Large intestine (tissue), 3 donors: ENCODE results near the gene SLCO3A1. TPM values are rescaled to one million over a fixed set of nuclear protein-coding genes. Genes with fewer than 3 reads are reported as not detected.

Experiments
- DNase-seq, 2 donors: peaks; one replicate each; pipeline versions ENCODE4 v3.0.0 to v3.0.0-alpha.2; 2013
- H3K27ac ChIP-seq: one replicate; pipeline ENCODE4 v1.5.1; 2013; ENCODE audit warnings: low read length
- H3K27me3 ChIP-seq: 2 replicates; pipeline ENCODE4 v1.6.1; 2013; ENCODE audit warnings: low read length; ENCODE audit not compliant: control insufficient read depth, insufficient read depth
- H3K36me3 ChIP-seq: 2 replicates; pipeline ENCODE4 v1.6.1; 2013; ENCODE audit warnings: low read length; ENCODE audit not compliant: control insufficient read depth, insufficient read depth
- H3K4me1 ChIP-seq: one replicate; pipeline ENCODE4 v1.6.1; 2013; ENCODE audit warnings: low read length; ENCODE audit not compliant: control insufficient read depth, insufficient read depth
- H3K4me3 ChIP-seq: one replicate; pipeline ENCODE4 v1.5.1; 2013; ENCODE audit warnings: low read length
- H3K9me3 ChIP-seq: one replicate; pipeline ENCODE4 v1.6.1; 2013; ENCODE audit warnings: mild to moderate bottlenecking, low read depth, low read length, moderate library complexity; ENCODE audit not compliant: control insufficient read depth
- WGBS: methylation state at CpG from one replicate; pipeline ENCODE4 v1.1.5; 2013; ENCODE audit warnings: low lambda C conversion rate; ENCODE audit not compliant: insufficient coverage; 5-methylcytosine and 5-hydroxymethylcytosine counted together
- polyA plus RNA-seq: library from polyadenylated mRNA; unstranded; fragments of 120-200 nt; gene quantifications from one replicate; pipeline ENCODE4 v1.2.1, GENCODE V29; 2013

Gene SLCO3A1
- polyA plus RNA-seq, 1 donor = 5.1 TPM

DNA sequence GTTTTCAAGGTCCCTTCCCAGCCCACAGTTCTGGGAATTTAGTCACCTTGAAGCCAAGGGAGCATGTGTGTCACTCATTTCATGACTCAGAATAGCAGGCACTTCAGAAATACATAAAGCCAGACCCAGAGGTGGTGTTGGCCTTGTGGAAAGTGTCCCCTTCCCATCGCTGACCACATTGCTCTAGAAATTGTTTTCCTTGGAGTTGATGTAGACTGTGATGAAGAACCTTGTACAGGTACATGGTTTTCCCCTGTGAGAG, 158.8 kb downstream of the SLCO3A1 start:
- no peak overlapping the region for H3K27ac ChIP-seq
- DNase-seq = no peak
- H3K4me3 ChIP-seq = no peak overlapping the region
- peaks cover 3% of the 10 kb centered on the region for H3K4me1 ChIP-seq
- H3K36me3 ChIP-seq = no peaks in the 10 kb centered on the region
- no peaks in the 10 kb centered on the region for H3K9me3 ChIP-seq
- H3K27me3 ChIP-seq = no peaks in the 10 kb centered on the region
- WGBS = no CpG with 5 or more reads among the region's 1 CpG

DNA sequence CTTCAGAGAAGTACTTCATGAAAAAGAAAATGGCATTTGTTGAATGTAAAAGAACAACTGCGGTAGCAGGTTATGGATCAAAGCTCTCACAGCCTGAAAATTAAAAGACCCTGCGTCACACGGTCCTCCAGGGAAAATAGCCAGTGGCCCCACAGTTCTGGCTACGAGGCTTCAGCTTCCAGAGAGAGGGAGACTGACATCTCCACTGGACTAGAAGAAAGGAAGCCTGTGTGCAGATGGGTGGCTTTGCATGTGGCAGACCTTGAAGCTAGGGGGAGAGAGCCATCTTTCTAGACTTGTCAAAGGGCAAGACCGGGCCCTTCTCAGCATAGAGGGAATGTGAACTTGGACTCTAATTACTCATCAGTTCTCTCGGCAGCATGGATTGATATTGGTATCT, 159.4 kb downstream of the SLCO3A1 start:
- Histone ChIP-seq H3K4me3 (no peak overlapping the region), H3K4me1 (peaks cover 3% of the 10 kb centered on the region), H3K36me3 (no peaks in the 10 kb centered on the region), H3K27ac (no peak overlapping the region), H3K27me3 (no peaks in the 10 kb centered on the region), H3K9me3 (no peaks in the 10 kb centered on the region)
- WGBS = 100% methylated on average over 1 of the region's 6 CpGs
- no peak for DNase-seq

GRCh38 chr15:92014281-92015030, 160.9 kb downstream of the SLCO3A1 start:
- Histone ChIP-seq H3K27me3 (no peaks in the 10 kb centered on the region), H3K9me3 (no peaks in the 10 kb centered on the region), H3K4me3 (no peak overlapping the region), H3K36me3 (no peaks in the 10 kb centered on the region), H3K4me1 (peaks cover 3% of the 10 kb centered on the region), H3K27ac (no peak overlapping the region)
- no peak for DNase-seq
- no CpG with 5 or more reads among the region's 6 CpGs for WGBS

DNA sequence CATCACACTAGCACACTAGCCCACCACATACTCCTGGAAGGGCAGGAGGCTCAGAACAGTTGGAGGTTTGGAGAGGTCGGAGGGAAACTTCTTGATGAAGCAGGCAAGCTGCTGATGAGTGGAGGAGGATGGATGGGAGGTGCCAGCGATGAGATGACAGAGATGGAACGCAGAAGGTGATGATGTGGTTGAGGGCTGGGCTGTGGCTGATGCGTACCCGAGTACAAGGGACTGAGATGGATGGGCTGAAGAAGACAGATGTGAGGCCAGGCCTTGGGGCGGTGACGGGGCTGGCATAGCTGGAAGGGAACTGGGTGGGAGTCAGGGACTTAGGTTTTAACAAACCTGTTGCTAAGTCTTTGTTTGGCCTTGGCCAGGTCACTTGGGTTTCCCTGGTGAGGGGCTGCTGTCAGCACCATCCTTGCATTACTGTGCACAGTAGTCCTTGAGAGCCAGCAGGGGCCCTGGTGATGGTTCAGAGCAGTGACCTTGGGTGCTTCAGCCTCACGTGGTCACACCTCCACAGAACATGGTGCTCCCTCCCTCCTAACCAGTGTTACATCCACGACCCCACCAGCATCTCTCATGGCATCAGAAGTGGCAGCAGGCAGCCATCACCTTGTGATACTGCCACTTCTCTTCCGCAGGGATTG, 164.5 kb downstream of the SLCO3A1 start:
- no peak overlapping the region for H3K4me3 ChIP-seq
- no peaks in the 10 kb centered on the region for H3K9me3 ChIP-seq
- H3K4me1 ChIP-seq = no peaks in the 10 kb centered on the region
- 89% methylated on average over 3 of the region's 10 CpGs for WGBS
- DNase-seq = no peak
- H3K36me3 ChIP-seq = no peaks in the 10 kb centered on the region
- H3K27me3 ChIP-seq = no peaks in the 10 kb centered on the region
- H3K27ac ChIP-seq = no peak overlapping the region

DNA sequence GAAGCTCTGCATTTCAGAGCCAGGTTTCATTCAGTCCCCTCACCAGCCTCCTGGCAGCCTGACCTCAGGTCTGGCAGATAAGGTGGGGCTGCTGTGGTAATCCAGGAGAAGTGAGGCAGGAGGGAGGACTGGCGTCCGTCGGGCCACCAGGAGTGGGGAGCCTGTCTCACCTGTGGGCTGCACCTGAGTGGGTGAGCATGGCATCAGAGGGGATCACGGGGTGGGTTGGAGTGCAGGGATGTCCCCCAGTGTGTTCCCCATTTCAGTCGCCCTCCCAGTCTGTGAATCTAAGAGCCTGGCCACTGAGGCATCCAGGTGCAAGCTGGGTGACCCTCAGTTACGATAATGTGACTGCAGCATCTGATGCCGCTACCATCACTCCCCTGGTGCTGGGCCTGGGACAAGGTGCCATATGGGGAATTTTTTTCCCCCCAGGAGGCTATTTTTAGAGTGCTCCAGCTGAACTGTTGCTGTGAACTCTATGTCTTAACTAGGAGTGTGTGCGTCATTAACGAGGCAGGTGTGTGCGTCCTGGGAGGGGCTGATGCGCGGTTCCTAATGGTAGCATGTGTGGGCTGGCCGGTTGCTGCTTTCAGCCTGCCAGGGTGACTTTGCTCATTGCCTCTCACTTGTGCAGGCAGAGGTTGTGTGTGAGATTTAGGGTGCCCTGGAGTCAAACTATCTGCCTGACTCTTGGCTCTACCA, 165.2 kb downstream of the SLCO3A1 start:
- Histone ChIP-seq H3K27ac (no peak overlapping the region), H3K4me3 (no peak overlapping the region), H3K4me1 (no peaks in the 10 kb centered on the region), H3K9me3 (no peaks in the 10 kb centered on the region), H3K36me3 (no peaks in the 10 kb centered on the region), H3K27me3 (no peaks in the 10 kb centered on the region)
- DNase-seq = no peak
- no CpG with 5 or more reads among the region's 13 CpGs for WGBS

DNA sequence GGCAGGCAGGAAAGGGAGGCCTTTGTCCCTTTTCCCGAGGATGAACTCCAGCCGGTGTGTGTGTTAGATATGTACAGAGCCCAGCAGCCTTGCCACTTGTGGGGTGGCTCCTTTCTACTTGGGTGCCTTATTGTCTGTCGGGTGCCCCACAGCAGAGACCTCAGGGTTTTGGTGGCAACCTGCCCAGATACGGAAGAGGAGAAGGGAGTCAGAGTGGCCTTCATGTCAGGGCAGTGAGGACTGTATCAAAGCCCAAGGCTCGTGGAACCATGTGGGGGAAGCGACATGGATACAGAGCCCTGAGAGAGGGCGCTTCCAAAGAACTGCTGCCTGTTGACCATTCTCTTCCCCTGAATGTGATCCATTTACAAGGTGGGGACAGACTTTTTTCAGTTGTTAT, 166.2 kb downstream of the SLCO3A1 start:
- no peaks in the 10 kb centered on the region for H3K4me1 ChIP-seq
- WGBS = no CpG with 5 or more reads among the region's 7 CpGs
- no peak for DNase-seq
- H3K4me3 ChIP-seq = no peak overlapping the region
- no peak overlapping the region for H3K27ac ChIP-seq
- H3K36me3 ChIP-seq = no peaks in the 10 kb centered on the region
- no peaks in the 10 kb centered on the region for H3K9me3 ChIP-seq
- no peaks in the 10 kb centered on the region for H3K27me3 ChIP-seq

GRCh38 chr15:92020207-92020606, 166.7 kb downstream of the SLCO3A1 start:
- DNase-seq = no peak
- H3K4me1 ChIP-seq = peaks cover under 1% of the 10 kb centered on the region
- no peaks in the 10 kb centered on the region for H3K36me3 ChIP-seq
- H3K4me3 ChIP-seq = no peak overlapping the region
- WGBS = no CpG with 5 or more reads among the region's 2 CpGs
- no peak overlapping the region for H3K27ac ChIP-seq
- no peaks in the 10 kb centered on the region for H3K27me3 ChIP-seq
- no peaks in the 10 kb centered on the region for H3K9me3 ChIP-seq

DNA sequence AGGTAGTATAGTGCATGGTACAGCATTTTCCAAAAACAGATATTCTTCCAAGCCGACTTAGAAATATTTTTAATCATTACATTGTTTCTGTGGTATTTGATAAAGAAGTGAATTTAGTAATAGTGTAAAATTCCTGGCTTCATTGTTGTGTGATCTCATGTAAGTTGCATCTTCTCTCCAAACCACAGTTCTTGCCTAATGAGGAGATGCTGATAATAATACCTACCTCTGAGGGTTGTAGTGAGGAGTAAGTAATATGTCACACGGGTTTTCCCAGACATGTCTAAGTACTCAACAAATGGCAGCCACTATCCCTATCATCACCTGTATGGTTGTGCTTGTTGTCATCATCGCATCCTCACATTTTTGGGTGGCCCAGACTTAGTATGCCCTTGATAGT, 167.3 kb downstream of the SLCO3A1 start:
- H3K27ac ChIP-seq = no peak overlapping the region
- no peaks in the 10 kb centered on the region for H3K36me3 ChIP-seq
- H3K4me3 ChIP-seq = no peak overlapping the region
- WGBS = no CpG with 5 or more reads among the region's 3 CpGs
- H3K27me3 ChIP-seq = no peaks in the 10 kb centered on the region
- H3K9me3 ChIP-seq = no peaks in the 10 kb centered on the region
- no peak for DNase-seq
- peaks cover 4% of the 10 kb centered on the region for H3K4me1 ChIP-seq

GRCh38 chr15:92021792-92022191, 168.3 kb downstream of the SLCO3A1 start:
- H3K9me3 ChIP-seq = no peaks in the 10 kb centered on the region
- peaks cover 7% of the 10 kb centered on the region for H3K4me1 ChIP-seq
- no peak overlapping the region for H3K27ac ChIP-seq
- WGBS = 71% methylated on average over 1 of the region's 5 CpGs
- H3K36me3 ChIP-seq = no peaks in the 10 kb centered on the region
- no peaks in the 10 kb centered on the region for H3K27me3 ChIP-seq
- no peak overlapping the region for H3K4me3 ChIP-seq
- no peak for DNase-seq

DNA sequence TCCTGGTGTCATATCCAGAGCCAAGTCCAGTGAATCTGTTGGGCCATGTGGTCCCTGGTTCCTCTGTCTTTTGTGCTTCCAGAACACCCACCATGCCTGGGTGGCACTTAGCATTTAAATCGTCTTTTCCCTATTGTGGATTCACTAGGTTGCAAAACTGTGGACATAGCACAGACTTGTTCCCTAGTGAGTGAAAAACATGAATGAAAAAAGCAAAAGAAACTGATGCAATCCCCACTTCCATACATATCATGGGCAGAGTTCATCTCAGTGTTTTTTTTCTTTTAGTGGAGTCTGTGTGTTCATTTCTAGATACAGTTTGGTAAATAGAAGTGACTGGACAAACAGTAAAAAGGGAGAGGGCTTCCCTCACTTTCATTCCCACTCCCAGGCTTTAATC, 170.5 kb downstream of the SLCO3A1 start:
- Histone ChIP-seq H3K9me3 (no peaks in the 10 kb centered on the region), H3K4me3 (no peak overlapping the region), H3K27me3 (no peaks in the 10 kb centered on the region), H3K27ac (no peak overlapping the region), H3K36me3 (no peaks in the 10 kb centered on the region), H3K4me1 (peaks cover 7% of the 10 kb centered on the region)
- no peak for DNase-seq
- WGBS = no CpG with 5 or more reads among the region's 1 CpG
